ENCODE results near the gene FAM107B.

Gene FAM107B

DNA sequence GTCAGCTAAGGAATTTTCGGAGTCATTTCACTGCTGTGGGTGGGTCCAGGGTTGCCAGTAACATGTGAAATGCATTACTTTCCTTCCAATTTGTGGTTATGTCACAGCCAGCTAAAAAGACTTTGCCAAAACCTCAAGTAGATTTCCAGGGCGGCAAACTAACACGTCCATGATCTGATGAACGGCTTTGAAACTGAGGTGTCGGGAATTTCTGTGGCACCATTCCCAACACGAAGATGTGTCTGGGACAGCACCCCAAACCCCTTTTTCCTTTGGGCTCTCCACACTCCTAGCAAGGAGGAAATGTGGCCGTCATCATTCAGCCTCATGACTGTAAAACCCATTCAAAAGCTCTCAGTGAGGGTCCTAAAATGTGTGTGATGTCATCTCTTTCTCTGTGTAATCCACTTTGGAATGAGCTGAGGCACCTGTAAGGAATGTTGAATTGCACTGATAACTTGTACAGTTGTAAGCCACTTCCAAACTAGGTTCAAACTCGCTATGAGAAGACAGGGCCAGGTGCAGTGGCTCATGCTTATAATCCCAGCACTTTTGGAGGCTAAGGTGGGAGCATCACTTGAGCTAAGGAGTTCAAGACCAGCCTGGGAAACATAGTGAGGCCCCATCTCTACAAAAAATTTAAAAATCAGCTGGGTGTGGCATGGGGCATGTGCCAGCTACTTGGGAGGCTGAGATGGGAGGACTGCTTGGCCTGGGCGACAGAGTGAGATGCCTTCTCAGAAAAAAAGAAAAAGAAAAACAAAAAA lies 297.9 kb downstream of the FAM107B start:
- no peak for DNase-seq

DNA sequence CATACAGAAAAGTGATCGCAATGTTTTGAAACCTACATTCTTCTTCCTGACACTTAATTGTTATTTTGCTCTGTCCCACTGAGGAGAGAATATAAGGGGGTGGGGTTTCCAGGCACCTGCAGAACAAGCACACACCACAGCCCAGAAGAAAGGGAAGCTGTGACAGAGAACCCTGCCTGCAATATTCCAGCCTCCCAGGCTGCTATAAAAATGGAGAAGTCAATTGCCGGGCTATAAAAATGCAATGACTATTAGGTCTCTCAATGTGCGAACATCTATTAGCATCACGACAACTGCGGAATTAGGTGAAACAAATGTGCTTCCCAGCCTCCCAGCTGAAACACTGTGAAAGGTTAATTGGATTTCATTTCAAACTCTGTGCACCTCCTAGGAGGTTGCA lies 298.7 kb downstream of the FAM107B start:
- no peak for DNase-seq

DNA sequence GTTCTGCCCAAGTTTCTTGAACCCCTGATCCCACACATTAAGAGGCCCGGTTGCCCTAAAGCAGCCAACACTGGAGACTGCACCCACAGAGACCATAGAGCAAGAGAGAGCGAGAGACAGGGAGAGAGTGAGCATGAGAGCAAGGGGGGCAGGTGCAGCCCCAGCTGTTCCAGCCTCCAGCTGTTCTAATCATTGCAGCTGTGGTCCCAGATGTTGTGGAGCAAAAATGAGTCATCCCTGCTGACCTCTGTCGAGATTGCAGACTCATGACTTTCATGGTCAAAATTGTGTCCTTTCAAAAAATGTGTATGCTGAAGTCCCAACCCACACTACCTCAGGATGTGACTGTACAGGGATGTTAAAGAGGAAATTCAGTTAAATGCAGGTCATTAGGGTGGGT lies 300.0 kb downstream of the FAM107B start:
- no peak for DNase-seq

DNA sequence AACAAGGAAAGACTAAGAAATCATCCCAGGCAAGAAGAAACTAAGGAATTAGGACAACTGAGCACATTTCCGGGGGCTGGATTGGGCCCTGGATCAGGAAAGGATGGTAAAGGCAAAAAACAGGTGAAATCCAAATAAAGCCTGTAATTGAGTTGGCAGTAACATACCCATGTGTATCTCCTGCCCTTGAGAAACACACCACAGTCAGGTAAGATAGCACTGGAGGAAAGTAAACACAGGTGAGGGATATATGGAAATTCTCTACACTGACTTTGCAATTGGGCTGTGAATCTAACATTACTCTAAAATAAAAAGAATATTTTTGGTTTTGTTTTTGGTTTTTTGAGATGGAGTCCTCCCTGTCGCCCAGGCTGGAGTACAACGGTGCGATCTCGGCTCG lies 303.8 kb downstream of the FAM107B start:
- no peak for DNase-seq

DNA sequence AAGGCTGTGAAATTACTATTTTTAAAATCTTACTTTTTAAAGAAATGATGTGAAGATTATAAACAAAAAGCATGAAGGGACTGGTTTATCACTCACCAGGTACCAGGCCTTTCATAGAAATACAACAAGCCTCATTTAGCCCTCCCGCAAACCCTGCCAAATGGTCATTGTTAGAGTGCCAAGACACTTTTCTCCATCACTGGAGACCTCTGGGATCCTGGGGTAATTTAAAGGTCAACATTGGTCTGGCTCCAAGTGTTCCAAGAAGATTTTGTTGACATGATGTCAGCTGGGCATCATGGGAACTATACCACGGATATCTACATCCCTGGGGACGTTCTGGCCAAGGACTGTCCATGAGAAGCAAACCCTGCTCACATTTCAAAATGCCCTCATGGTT lies 306.0 kb downstream of the FAM107B start:
- DNase-seq, result no peak
